GM12892 (cell line): ENCODE results near the gene TNXB.
"Not testable (repeated sequence)": the region's sequence is repeated elsewhere in the genome, so short reads cannot be mapped to it uniquely, and the experiment has no call there.

ENCODE experiments used
- DNase-seq: peaks from one replicate; pipeline ENCODE4 v3.0.0; 2011; ENCODE audit not compliant: insufficient read length
- FAIRE-seq: peaks from 2 replicates; lab custom pipeline; 2011; peaks lifted over from hg19 to GRCh38; lab: Jason Lieb, UNC
- POLR2A ChIP-seq: IDR thresholded peaks from 2 replicates; pipeline ENCODE4 v1.6.1; 2011; ENCODE audit warnings: low read depth, low read length, control low read depth
- POLR2AphosphoS5 ChIP-seq: IDR thresholded peaks from 2 replicates; pipeline ENCODE4 v1.6.1; 2011; ENCODE audit warnings: low read depth, low read length, control low read depth
- TAF1 ChIP-seq: IDR thresholded peaks from 2 replicates; pipeline ENCODE4 v1.6.1; 2011; ENCODE audit warnings: low read depth, mild to moderate bottlenecking, control low read depth, low read length, borderline replicate concordance

Gene TNXB

GRCh38 chr6:32149932-32150870, 41.1 kb upstream of the TNXB start:
- no peak for FAIRE-seq

GRCh38 chr6:32149092-32149755, 40.1 kb upstream of the TNXB start:
- no peak for TF ChIP-seq POLR2A
- TF ChIP-seq TAF1 = no peak
- no peak for TF ChIP-seq POLR2AphosphoS5
- FAIRE-seq (no peak), DNase-seq (no peak)

More at GRCh38 chr6:32149932-32150870, 41.1 kb upstream of the TNXB start:
- no peak for DNase-seq
- TF ChIP-seq TAF1 (no peak), POLR2A (no peak), POLR2AphosphoS5 (no peak)

GRCh38 chr6:32148289-32149091, 39.4 kb upstream of the TNXB start:
- no peak for DNase-seq
- no peak for FAIRE-seq
- TF ChIP-seq POLR2AphosphoS5 (no peak), POLR2A (no peak), TAF1 (no peak)

GRCh38 chr6:32147401-32148132, 38.4 kb upstream of the TNXB start:
- DNase-seq = no peak

GRCh38 chr6:32146687-32147086, 37.5 kb upstream of the TNXB start:
- TF ChIP-seq POLR2AphosphoS5 (no peak), TAF1 (no peak), POLR2A (no peak)
- DNase-seq = no peak
- FAIRE-seq = no peak

More at GRCh38 chr6:32147401-32148132, 38.4 kb upstream of the TNXB start:
- no peak for FAIRE-seq
- TF ChIP-seq POLR2A (no peak), TAF1 (no peak), POLR2AphosphoS5 (no peak)

GRCh38 chr6:32146287-32146686, 37.1 kb upstream of the TNXB start:
- TF ChIP-seq TAF1 = no peak
- no peak for TF ChIP-seq POLR2A
- TF ChIP-seq POLR2AphosphoS5 = no peak
- FAIRE-seq (no peak), DNase-seq (no peak)

GRCh38 chr6:32144238-32144637, 35.1 kb upstream of the TNXB start:
- DNase-seq, FAIRE-seq: not testable (repeated sequence)

- DNase-seq (no peak), FAIRE-seq (no peak)
- TF ChIP-seq POLR2A = no peak
- TF ChIP-seq TAF1 = no peak
Observed at GRCh38 chr6:32140420-32141046, 31.4 kb upstream of the TNXB start.

- DNase-seq (no peak), FAIRE-seq (no peak)
- TF ChIP-seq POLR2A = no peak
- TF ChIP-seq POLR2AphosphoS5 = no peak
- no peak for TF ChIP-seq TAF1
Observed at GRCh38 chr6:32139590-32139989, 30.5 kb upstream of the TNXB start.

GRCh38 chr6:32137454-32137853, 28.3 kb upstream of the TNXB start:
- TF ChIP-seq POLR2AphosphoS5 = no peak
- DNase-seq (no peak), FAIRE-seq (no peak)

GRCh38 chr6:32133786-32134185, 24.6 kb upstream of the TNXB start:
- TF ChIP-seq POLR2AphosphoS5 = no peak
- TF ChIP-seq TAF1 = no peak
- no peak for TF ChIP-seq POLR2A
- FAIRE-seq = no peak
- no peak for DNase-seq
